Stimulated activated CD8-positive, alpha-beta memory T cell treated with anti-CD3 and anti-CD28 coated beads, Interleukin-12 subunit alpha, Interleukin-12 subunit beta, amount 100 ng/mL, for 24 hours (primary cell): ENCODE data around the gene ILRUN.
A peak's percentile ranks its signal among the peaks of the same experiment; 100 is the strongest.
"Not testable (repeated sequence)": the region's sequence is repeated elsewhere in the genome, so short reads cannot be mapped to it uniquely, and the experiment has no call there.

Experiments
- DNase-seq: peaks from one replicate; pipeline ENCODE4 v3.0.0-alpha.2; 2020; ENCODE audit errors: extremely low read depth

Gene ILRUN

DNA sequence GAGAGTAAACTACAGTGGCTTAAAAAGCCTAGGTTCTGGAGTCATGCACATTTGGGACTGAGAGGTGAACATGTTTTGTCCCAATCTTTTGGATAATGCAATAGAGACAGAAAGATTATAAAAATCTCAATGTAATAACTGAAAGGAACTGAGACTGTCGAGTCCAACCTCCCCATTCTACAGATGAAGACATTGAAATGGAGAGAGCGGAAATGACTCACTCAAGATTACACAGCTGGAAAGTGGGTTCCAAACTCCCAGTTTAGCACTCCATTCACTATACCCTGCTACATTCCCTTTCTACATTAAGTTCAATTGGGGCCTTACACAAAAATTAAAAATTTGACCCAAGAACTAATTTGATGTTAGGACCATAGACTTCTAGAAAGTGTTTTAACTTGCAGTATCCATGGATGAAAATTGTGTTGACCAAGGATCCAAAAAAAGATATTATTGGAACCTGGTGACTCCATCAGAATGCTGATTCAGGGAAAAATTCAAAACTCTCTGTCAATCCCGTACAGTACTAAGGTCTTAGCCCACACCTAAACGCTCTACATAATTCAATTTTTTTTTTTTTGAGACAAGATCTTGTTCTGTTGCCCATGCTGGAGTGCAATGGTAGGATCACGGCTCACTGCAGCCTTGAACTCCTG, 1.5 kb upstream of the ILRUN start:
- DNase-seq, result no peak

DNA sequence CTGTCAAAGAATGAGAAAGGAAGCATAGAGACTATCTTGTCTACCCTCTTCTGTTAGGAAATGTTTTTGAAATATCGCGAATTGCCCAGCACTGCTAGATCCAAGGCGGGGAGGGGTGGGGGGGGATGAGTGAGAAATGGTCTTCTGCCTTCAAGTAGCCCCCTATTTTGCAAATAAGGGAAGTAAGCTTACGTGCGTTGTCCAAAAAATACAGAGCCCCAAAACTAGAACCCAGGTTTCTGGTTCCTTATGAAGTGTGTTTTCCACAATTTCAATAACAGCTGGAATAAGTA, 923 bp upstream of the ILRUN start:
- no peak for DNase-seq

GRCh38 chr6:34696189-34696738, 303 bp downstream of the ILRUN start:
- no peak for DNase-seq

- DNase-seq, result no peak
These were observed 808 bp downstream of the ILRUN start for GRCh38 chr6:34695729-34696188.

DNA sequence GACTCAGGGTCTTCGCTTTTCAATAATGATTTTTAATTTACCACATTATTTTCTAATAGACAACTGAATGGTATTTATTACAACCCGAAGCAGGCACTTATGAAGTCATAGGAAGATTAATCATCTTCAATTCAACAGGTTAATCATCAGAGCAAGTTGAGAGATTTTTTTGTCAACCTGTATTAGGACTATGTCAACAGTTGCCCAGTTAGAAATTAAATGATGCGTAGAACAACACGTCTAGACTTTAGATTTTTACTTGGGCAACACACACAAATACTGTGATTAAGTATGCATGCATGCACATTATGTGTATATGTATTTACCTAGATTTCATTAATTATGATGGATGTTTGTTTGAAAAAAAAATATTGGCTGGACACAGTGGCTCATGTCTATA, 4.3 kb downstream of the ILRUN start:
- no peak for DNase-seq

DNA sequence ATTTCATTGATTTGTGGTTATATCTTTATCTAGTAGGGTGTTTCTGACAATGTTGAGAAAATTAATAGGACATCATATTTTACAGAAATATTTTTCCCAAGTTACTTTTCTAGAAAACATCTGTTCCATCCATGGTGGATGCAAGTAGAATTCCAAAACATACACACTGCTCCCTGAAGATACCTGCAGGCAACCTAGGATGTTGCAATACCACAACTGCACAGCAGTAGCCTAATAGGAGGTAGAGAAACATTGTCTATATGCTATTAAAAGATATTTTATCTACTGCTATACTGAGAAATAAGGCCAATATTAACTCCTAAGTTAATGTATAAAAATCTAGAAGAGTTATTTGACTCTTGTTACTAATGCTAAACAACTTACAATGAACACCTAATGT, 6.8 kb downstream of the ILRUN start:
- DNase-seq, result no peak

DNA sequence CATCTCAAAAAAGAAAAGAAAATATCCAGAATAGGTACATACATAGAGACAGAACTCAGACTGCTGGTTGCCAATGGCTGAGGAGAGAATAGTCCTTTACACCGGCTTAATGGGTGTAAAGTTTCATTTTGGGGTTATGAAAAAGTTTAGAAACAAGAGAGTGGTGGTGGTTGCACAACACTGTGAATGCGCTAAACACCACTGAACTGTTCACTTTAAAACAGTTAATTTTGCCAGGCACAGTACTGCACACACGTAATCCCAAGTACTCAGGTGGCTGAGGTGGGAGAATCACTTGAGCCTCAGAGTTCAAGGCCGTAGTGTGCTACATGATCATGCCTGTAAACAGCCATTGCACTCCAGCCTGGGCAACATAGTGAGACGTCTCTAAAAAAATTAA, 7.6 kb downstream of the ILRUN start:
- no peak for DNase-seq

GRCh38 chr6:34684919-34685318, 11.6 kb downstream of the ILRUN start:
- no peak for DNase-seq

DNA sequence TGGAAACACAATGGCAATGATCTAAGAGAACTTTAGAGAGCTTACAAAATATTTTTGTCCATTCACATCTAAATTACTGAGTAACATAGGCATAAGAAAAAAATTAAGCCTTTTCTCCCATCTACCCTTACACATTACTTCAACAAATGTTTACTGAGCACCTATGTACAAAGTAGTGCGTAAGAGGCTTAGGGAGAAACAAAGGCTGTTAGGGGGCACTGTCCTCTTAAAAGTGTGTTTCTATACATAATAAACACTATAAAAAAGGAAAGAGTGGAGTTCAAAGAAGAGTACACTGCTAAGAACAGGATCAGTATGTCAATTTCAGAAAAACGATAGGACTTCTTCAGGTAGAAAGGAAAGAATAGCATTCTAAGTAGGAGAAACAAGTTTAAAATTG, 12.2 kb downstream of the ILRUN start:
- no peak for DNase-seq

DNA sequence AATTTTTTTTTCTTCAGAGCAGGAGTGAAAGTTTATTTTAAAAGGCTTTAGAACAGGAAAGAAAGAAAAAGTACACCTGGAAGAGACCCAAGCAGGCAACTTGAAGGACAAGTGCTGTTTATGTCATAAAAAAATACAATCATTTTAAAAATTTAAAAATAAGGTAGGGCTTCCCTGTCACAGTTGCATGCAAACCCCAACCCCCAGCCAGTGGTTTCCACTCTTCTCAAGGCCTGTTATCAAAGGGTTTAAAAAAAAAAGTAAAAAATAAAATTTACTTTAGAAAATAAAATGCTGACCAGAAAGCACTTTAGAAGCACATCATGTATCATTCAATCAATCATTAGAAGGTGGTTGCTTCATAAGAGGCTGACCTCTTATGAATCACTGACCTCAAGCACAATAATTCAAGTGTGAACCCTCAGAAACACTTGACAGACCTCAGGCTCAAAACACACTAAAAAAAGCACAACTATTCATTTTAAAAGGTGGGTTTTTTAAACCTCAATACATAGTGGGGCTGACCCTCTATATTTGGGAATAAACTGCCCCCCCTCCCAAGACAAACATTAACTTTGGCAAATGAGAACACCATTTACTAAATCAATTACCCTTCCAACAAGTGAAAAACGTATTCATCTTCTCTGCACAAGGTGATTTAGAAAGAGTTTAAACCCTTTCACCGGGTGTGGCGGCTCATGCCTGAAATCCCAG, 15.6 kb downstream of the ILRUN start:
- DNase-seq, result no peak

DNA sequence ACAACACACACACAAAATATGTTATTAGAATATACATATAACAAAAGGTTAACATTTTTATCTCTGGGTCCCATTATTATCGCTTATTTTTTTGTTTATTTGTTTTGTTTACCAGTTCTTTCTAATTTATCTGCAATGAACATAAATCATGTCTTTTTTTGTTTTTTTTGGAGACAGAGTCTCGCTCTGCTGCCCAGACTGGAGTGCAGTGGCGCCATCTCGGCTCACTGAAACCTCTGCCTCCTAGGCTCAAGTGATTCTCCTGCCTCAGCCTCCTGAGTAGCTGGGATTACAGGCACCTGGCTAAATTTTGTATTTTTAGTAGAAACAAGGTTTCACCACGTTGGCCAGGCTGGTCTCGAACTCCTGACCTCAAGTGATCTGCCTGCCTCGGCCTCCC, 16.3 kb downstream of the ILRUN start:
- DNase-seq, result not testable (repeated sequence)

DNA sequence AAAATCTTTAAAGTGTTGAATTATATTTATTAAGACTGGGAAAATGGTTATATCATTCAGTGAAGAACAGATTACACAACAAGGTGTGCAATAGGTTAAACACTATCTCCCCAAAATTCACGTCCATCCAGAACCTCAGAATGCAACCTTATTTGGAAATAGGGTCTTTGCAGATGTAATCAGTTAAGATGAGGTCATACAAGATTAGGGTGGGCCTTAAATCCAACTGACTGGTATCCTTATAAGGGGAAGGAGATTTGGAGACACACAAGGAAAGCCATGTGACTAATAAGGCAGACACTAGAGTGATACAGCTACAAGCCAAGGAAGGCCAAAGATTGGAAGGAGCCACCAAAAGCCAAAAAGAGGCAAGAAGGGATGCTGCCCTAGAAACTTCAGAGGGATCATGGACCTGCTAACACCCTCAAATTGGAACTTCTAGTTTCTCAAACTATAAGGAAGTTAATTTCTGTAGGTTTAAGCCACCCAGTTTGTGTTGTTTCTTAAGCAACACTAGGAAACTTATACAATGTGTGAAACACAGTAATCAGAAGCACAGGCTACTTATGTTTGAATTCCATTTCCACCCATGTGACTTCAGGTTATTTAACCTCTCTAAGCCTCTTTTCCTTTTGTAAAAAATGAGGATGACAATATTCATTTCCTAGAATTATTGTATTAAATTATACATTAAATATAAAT, 16.9 kb downstream of the ILRUN start:
- no peak for DNase-seq

DNA sequence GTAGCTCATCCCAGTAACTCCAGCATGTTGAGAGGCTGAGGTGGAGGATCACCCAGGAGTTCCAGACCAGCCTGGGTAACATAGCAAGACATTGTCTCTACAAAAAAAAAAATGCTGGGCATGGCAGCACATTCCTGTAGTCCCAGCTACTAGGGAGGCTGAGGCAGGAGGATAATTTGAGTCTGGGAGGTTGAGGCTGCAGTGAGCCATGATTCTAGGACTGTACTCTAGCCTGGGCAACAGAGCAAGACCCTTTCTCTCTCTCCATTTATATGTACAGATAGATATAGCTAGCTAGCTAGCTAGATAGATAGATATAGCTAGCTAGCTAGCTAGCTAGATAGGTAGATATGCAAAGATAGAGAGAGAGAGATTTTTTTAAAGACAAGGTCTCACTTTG, 20.4 kb downstream of the ILRUN start:
- DNase-seq, result no peak

- DNase-seq, result not testable (repeated sequence)
These were observed 21.6 kb downstream of the ILRUN start for GRCh38 chr6:34674930-34675329.

- DNase-seq, result no peak
These were observed 22.3 kb downstream of the ILRUN start for GRCh38 chr6:34674268-34674639.

DNA sequence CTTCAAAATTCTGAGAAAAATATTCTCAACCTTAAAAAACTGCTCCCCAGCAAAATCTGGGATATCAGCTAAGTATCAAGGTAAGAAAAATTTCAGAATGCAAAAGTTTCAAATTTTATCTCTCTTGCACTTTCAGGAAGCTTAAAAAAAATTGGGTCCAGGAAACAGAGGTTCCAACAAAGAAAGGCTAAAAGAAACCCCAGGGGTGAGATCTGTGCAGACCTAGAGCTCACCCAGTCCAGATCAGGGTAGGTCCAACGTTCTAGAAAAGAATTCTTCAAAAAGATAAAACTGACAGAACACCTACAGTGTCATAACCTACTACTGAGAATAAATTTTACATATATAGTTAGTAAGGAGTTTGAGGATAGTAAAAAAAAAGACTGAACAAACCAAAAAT, 23.5 kb downstream of the ILRUN start:
- DNase-seq, result no peak

DNA sequence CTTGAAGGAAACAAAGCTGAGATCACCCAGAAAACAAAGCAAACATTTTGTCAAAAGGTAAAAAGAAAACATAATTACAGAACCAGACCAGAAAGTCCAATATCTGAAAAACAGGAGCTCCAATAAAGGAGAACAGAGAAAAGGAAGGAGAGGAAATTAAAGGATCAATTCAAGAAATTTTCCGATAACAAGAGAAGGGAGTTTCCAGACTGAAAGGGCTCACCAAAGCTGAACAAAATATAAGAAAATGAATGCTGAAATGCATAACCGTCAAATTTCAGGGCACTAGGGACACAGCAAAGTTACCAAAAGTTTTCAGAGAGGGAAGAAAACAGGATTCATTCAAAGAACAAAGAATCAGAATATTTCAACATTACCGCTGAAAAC, 23.9 kb downstream of the ILRUN start:
- DNase-seq, result no peak

- peak; percentile 66 for DNase-seq
These were observed 24.5 kb downstream of the ILRUN start for GRCh38 chr6:34671801-34672656.

GRCh38 chr6:34671367-34671766, 25.2 kb downstream of the ILRUN start:
- no peak for DNase-seq

DNA sequence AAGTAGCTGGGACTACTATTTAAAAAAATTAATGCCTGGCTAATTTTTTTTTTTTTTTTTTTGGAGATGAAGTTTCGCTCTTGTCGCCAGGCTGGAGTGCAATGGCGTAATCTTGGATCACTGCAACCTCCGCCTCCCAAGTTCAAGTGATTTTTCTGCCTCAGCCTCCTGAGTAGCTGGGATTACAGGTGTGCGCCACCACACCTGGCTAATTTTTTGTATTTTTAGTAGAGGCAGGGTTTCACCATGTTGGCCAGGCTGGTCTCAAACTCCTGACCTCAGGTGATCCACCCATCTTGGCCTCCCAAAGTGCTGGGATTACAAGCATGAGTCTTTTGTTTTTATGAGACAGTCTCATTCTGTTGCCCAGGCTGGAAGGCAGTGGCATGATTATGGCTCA, 27.8 kb downstream of the ILRUN start:
- DNase-seq, result not testable (repeated sequence)

DNA sequence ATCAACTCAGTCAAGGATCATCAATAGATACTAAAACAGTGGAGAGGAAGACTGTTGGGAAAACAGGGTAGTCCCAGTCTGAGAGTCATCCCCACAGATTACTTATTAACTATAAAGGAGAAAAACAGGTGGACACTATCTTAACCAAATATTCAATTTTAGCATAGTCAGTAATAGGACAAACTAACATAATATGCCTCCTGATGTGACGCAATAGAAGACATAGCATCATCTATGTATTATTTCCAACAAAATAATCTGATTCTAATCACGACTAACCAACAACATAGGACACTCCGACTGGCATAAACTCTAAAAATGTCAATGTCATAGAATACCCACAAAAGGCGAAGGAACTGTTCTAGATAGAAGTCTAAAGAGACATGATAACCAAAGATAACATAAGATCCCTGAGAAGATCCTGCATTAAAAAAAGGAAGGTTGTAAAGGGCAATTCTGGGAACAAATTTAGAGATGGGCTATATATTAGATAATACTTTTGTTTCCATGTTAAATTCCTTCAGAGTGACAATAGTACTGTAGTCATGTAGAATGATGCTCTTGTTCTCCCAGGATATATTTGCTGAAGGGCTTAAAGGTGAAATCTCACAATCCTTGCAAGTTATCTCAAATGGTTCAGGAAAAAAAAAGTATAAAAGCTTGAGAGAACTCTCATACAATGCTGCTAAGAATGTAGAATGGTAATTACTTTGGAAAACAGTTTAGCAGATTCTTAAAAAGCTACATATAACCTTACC, 28.9 kb downstream of the ILRUN start:
- DNase-seq, result no peak
